NOMO-1 treated with dmso at 0.1 percent for 144 hours (cell line): ENCODE results near the gene WWC2.

Source experiments
- DNase-seq: peaks from one replicate; lab custom pipeline; 2025; ENCODE audit not compliant: unreplicated experiment; lab: John Stamatoyannopoulos, UW

WWC2 gene

GRCh38 chr4:183197140-183197539 lies 98.1 kb downstream of the WWC2 start:
- DNase-seq = no peak

- DNase-seq = no peak
These were observed 101.4 kb downstream of the WWC2 start for GRCh38 chr4:183200453-183200852.

GRCh38 chr4:183201331-183201730 lies 102.3 kb downstream of the WWC2 start:
- DNase-seq = no peak

GRCh38 chr4:183202523-183202922 lies 103.5 kb downstream of the WWC2 start:
- DNase-seq = no peak

GRCh38 chr4:183204793-183205192 lies 105.7 kb downstream of the WWC2 start:
- no peak for DNase-seq

- no peak for DNase-seq
These were observed 106.1 kb downstream of the WWC2 start for GRCh38 chr4:183205193-183205592.

- no peak for DNase-seq
These were observed 106.7 kb downstream of the WWC2 start for GRCh38 chr4:183205709-183206108.

DNA sequence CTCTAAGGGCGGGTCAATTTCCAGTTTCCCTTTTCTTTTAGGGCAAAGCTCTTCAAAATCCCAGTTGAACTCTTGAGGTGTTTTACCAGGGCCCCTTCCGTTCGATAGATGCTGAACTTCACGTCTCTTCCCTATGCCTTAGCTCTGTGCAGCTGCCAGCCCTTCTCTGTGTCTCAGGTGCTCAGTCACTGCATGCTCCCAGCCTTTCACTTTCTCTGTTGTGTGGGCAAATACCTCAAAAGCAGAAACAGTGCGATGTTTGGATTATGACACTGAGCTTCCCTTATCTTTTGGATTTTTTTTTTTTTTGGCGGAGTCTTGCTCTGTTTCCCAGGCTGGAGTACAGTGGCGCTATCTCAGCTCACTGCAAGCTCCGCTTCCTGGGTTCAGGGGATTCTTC lies 112.5 kb downstream of the WWC2 start:
- DNase-seq = no peak

GRCh38 chr4:183213996-183214395 lies 114.9 kb downstream of the WWC2 start:
- no peak for DNase-seq

GRCh38 chr4:183214912-183215488 lies 115.9 kb downstream of the WWC2 start:
- DNase-seq = no peak

DNA sequence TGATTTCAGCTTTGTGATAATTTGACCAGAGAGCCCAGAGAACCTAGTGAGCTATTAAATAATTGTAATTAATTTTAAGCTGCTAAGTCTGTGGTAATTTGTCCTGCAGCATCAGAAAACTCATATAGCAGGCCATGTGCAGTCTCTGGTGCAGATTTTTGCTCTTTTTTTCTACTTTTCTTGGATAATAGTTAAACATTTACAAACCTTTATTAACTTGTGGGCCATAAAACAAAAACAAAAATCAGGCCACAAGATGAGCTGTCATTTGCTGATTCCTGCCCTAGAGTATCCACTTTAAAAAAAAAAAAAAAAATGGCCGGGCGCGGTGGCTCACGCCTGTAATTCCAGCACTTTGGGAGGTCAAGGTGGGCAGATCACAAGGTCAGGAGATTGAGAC lies 121.2 kb downstream of the WWC2 start:
- no peak for DNase-seq

DNA sequence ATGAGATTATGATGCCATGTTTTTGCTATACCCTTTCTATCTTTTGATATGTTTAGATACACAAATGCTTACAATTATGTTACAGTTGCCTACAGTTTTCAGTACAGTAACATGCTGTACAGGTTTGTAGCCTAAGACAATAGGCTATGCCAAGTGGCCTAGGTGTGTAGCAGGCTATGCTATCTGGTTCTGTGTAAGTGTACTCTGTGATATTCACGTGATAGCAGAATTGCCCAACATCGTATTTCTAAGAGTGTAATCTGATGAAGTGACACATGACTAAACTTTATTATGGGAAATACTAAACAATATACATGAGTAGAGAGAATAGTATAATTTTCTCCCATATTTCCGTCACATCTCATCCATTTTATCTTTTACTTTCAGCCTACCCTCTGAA lies 124.0 kb downstream of the WWC2 start:
- no peak for DNase-seq

- DNase-seq = no peak
These were observed 130.3 kb downstream of the WWC2 start for GRCh38 chr4:183229397-183229796.

DNA sequence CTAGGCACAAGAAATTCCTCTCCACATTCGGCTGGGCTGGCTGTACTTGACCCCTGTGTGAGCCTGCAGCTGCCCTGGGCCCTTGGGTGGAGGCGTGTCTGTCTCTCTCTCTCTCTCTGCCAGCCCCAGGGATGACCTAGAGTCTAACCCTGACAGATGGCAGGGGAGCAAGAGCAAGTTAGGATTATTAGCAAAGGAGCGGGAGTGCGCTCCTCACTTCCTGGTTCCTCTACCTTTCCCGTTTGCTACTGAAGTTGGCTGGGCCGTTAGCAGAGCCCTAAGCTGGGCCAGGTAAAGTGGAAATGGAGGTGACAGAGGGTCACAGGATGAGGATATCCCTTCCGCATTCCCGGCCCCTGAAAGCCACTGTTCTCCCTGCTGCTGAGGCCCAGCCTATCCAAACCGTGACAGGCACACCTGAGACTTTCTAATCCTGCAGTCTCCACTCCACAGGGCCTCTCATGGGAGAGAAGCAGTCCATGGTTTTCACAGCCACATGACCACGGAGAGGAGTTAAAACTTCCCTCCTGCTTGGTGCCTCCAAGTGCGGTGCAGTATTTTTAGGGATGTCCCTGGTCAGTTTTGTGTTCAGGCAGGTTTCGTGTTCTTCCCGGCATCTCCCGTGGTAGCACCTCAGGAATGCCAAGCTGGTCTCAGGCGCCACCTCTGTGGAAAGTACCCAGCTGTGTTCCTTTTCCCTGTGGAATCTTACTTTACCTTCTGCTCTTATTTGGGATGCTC lies 141.7 kb downstream of the WWC2 start:
- DNase-seq = no peak

DNA sequence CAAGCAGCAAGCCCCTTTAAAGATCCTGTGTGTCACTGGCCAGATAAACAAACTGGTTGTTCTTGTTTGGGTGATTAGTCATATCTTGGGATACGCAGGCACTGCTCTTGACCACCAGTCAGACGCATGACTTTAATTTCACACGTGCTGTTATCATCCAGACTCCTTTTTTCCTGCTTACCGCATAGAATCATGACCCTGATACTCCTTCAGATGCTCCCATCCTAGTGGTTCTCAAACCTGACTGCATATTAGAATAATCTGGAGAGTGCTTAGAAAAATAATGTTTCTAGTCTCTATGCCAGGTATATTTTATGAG lies 142.2 kb downstream of the WWC2 start:
- no peak for DNase-seq

GRCh38 chr4:183241721-183242151 lies 142.7 kb downstream of the WWC2 start:
- DNase-seq = no peak

DNA sequence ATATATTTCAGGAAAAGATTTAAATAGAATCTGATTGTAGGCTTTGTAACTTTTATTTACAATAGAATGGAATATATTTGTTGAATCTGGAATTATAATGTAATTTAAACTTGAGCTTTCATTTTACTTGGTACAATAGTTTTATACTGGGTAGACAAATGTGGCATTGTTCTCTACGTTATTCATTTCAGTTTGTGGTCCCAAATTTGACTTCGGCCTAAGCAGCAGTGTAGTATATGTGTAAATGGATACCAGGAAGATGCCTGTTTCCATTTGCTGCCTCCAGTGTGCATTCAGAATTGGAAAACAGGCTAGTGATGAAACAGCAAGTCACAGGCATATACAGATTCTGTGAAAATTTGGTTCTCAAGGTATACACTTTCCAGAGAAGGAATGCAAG lies 143.2 kb downstream of the WWC2 start:
- DNase-seq = no peak

DNA sequence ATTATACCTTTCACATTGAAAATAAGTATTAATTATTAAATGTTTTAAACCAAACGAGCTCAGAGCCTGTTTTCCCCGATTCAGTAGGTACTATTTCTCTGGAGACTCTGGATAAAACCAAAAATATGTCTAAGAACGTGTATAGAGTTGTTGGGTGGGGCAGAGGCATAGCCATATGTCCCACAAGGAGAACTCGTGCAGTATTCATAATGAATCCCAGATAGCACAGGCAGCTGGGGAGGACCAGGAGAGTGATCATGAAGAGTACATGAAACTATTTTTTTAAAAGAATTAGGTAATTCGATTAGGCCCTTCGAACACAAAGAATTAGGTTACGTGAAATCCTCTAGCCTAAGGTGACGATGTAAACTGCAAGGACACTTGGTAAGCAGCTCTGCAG lies 145.0 kb downstream of the WWC2 start:
- no peak for DNase-seq

- no peak for DNase-seq
These were observed 145.4 kb downstream of the WWC2 start for GRCh38 chr4:183244506-183244905.

- no peak for DNase-seq
These were observed 149.1 kb downstream of the WWC2 start for GRCh38 chr4:183248201-183248600.

GRCh38 chr4:183249854-183250253 lies 150.8 kb downstream of the WWC2 start:
- peak; percentile 7 for DNase-seq

DNA sequence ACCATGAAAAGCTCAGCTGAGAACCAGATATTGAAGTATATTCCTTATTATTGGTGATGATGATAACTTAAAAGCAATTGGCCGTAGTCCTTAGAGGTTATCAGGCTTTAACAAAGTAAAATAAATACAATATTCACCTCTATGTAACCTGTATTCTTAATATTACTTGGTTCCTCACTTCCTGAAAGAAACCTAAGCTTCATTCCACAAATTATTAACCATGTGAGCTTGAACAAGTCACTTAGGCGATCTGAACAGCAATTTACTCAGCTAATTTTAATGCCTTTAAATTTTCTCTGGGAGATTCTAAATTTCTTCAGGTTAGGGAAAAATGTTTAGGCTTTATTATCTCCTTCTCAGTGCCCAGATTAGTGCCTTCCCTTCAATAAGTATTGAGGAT lies 151.8 kb downstream of the WWC2 start:
- no peak for DNase-seq

DNA sequence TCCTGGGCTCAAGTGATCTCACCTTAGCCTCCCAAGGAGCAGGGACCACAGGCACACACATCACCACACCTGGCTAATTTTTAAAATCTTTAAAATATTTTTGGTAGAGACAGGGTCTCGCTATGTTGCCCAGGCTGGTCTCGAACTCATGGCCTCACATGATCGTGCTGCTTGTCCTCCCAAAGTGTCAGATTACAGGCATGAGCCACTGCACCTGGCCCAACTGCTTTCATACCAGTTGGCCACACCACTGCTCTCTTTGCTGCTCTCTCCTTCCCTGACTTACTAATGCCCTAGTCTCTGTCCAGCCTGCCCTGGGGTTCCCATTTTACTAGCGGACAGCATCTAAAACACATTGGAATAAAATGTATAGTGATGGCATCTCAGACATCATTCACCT lies 153.9 kb downstream of the WWC2 start:
- DNase-seq = no peak
